Trophoblast cell (in vitro differentiated cells and primary cell): ENCODE data around the gene PABPN1.
"Not testable (repeated sequence)": the region's sequence is repeated elsewhere in the genome, so short reads cannot be mapped to it uniquely, and the experiment has no call there.

ENCODE experiments used
- DNase-seq, 2 donors: peaks; one replicate each; pipeline ENCODE4 v3.0.0-alpha.2; 2016
- H2AFZ ChIP-seq: 2 replicates; pipeline ENCODE4 v1.6.1; 2013; ENCODE audit warnings: low read length, moderate library complexity, mild to moderate bottlenecking; ENCODE audit not compliant: insufficient read depth, poor library complexity
- H2AK5ac ChIP-seq: 2 replicates; pipeline ENCODE4 v1.6.1; 2013; ENCODE audit warnings: mild to moderate bottlenecking, low read length
- H2BK120ac ChIP-seq: 2 replicates; pipeline ENCODE4 v1.6.1; 2013; ENCODE audit warnings: low read length, mild to moderate bottlenecking, moderate library complexity; ENCODE audit not compliant: insufficient read depth, poor library complexity
- H2BK12ac ChIP-seq: 2 replicates; pipeline ENCODE4 v1.6.1; 2013; ENCODE audit warnings: mild to moderate bottlenecking, low read length, moderate library complexity
- H2BK5ac ChIP-seq: 2 replicates; pipeline ENCODE4 v1.6.1; 2013; ENCODE audit warnings: low read length, low read depth, moderate library complexity, mild to moderate bottlenecking; ENCODE audit not compliant: poor library complexity
- H3K14ac ChIP-seq: 2 replicates; pipeline ENCODE4 v1.6.1; 2013; ENCODE audit warnings: mild to moderate bottlenecking, low read length
- H3K18ac ChIP-seq: 2 replicates; pipeline ENCODE4 v1.6.1; 2013; ENCODE audit warnings: mild to moderate bottlenecking, low read length
- H3K23ac ChIP-seq: 2 replicates; pipeline ENCODE4 v1.6.1; 2013; ENCODE audit warnings: low read length
- H3K27ac ChIP-seq: 2 replicates; pipeline ENCODE4 v1.5.1; 2013; ENCODE audit warnings: low read depth, mild to moderate bottlenecking, inconsistent platforms, low read length, moderate library complexity
- H3K27me3 ChIP-seq: 2 replicates; pipeline ENCODE4 v1.6.1; 2013; ENCODE audit warnings: inconsistent platforms, mild to moderate bottlenecking, low read length, moderate library complexity; ENCODE audit not compliant: insufficient read depth
- H3K36me3 ChIP-seq, 2 experiments: 1 replicate in 1 of 2; 2 replicates in 1 of 2; pipeline ENCODE4 v1.6.1; 2013; ENCODE audit warnings: low read length in 2 of 2, mild to moderate bottlenecking in 2 of 2, moderate library complexity in 1 of 2; ENCODE audit not compliant: insufficient read depth in 2 of 2, control insufficient read depth in 1 of 2
- H3K4ac ChIP-seq: 2 replicates; pipeline ENCODE4 v1.6.1; 2013; ENCODE audit warnings: low read depth, mild to moderate bottlenecking, low read length, moderate library complexity
- H3K4me1 ChIP-seq, 2 experiments: 1 replicate in 1 of 2; 2 replicates in 1 of 2; pipeline ENCODE4 v1.6.1; 2013; ENCODE audit warnings: low read length in 2 of 2, mild to moderate bottlenecking in 2 of 2, moderate library complexity in 1 of 2; ENCODE audit not compliant: insufficient read depth in 2 of 2, control insufficient read depth in 1 of 2
- H3K4me2 ChIP-seq: 2 replicates; pipeline ENCODE4 v1.6.1; 2013; ENCODE audit warnings: inconsistent platforms, mild to moderate bottlenecking, low read length, moderate library complexity
- H3K4me3 ChIP-seq: 2 replicates; pipeline ENCODE4 v1.5.1; 2013; ENCODE audit warnings: mild to moderate bottlenecking, low read depth, low read length, inconsistent platforms
- H3K79me1 ChIP-seq: one replicate; pipeline ENCODE4 v1.6.1; 2013; ENCODE audit warnings: low read length
- H3K79me2 ChIP-seq: 2 replicates; pipeline ENCODE4 v1.6.1; 2013; ENCODE audit warnings: low read length, mild to moderate bottlenecking; ENCODE audit not compliant: control insufficient read depth, insufficient read depth, poor library complexity
- H3K9ac ChIP-seq: 2 replicates; pipeline ENCODE4 v1.6.1; 2013; ENCODE audit warnings: mild to moderate bottlenecking, low read length
- H3K9me3 ChIP-seq: 2 replicates; pipeline ENCODE4 v1.6.1; 2013; ENCODE audit warnings: low read depth, mild to moderate bottlenecking, control low read depth, inconsistent platforms, low read length; ENCODE audit not compliant: insufficient read depth
- H4K12ac ChIP-seq: 2 replicates; pipeline ENCODE4 v1.6.1; 2013; ENCODE audit warnings: low read depth, mild to moderate bottlenecking, low read length, moderate library complexity
- H4K8ac ChIP-seq: 2 replicates; pipeline ENCODE4 v1.6.1; 2013; ENCODE audit warnings: low read depth, mild to moderate bottlenecking, low read length, moderate library complexity
- H4K91ac ChIP-seq: one replicate; pipeline ENCODE4 v1.6.1; 2013; ENCODE audit warnings: low read depth, mild to moderate bottlenecking, low read length, moderate library complexity
- WGBS: extraction: QIAGEN DNeasy Blood & Tissue Kit; methylation state at CpG from one replicate; pipeline ENCODE4 v1.1.7; 2013; ENCODE audit warnings: missing lambda C conversion rate; ENCODE audit not compliant: insufficient read length, insufficient coverage; ENCODE audit errors: extremely low coverage; 5-methylcytosine and 5-hydroxymethylcytosine counted together

The PABPN1 gene

GRCh38 chr14:23325746-23326145 lies 4.5 kb downstream of the PABPN1 start:
- not testable (repeated sequence) for H2BK120ac ChIP-seq, H3K79me2 ChIP-seq, H2AFZ ChIP-seq, H3K4me2 ChIP-seq, H4K91ac ChIP-seq, H4K12ac ChIP-seq, H3K9me3 ChIP-seq, H3K9ac ChIP-seq, H3K4me3 ChIP-seq, H3K4ac ChIP-seq, H2BK5ac ChIP-seq, H3K14ac ChIP-seq, H4K8ac ChIP-seq, H3K18ac ChIP-seq, H3K23ac ChIP-seq, H2BK12ac ChIP-seq, H3K27me3 ChIP-seq, H2AK5ac ChIP-seq, DNase-seq, H3K4me1 ChIP-seq, H3K27ac ChIP-seq
- no CpG with 5 or more reads among the region's 5 CpGs for WGBS
- peaks cover 18 to 28% of the 10 kb centered on the region in 2 experiments for H3K36me3 ChIP-seq
- H3K79me1 ChIP-seq, result peaks cover 13% of the 10 kb centered on the region

GRCh38 chr14:23326491-23327332 lies 5.5 kb downstream of the PABPN1 start:
- Histone ChIP-seq H3K79me1 (peaks cover 10% of the 10 kb centered on the region), H2BK120ac (no peak overlapping the region), H3K27me3 (no peaks in the 10 kb centered on the region), H4K12ac (no peak overlapping the region), H2AK5ac (no peak overlapping the region), H4K91ac (no peak overlapping the region), H3K4ac (no peak overlapping the region), H3K27ac (no peak overlapping the region), H3K36me3 (peaks cover 18 to 28% of the 10 kb centered on the region in 2 experiments), H3K9me3 (no peaks in the 10 kb centered on the region), H3K18ac (no peak overlapping the region), H4K8ac (no peak overlapping the region), H2AFZ (no peak overlapping the region), H3K9ac (no peak overlapping the region), H3K14ac (no peak overlapping the region), H2BK5ac (no peak overlapping the region), H3K4me2 (no peak overlapping the region), H3K4me1 (peaks cover 2 to 6% of the 10 kb centered on the region in 2 experiments), H3K23ac (no peak overlapping the region), H3K79me2 (peaks cover 6% of the 10 kb centered on the region), H2BK12ac (no peak overlapping the region), H3K4me3 (no peak overlapping the region)
- no peak for DNase-seq
- no CpG with 5 or more reads among the region's 13 CpGs for WGBS

- no CpG with 5 or more reads among the region's 4 CpGs for WGBS
These were observed 6.9 kb downstream of the PABPN1 start for GRCh38 chr14:23327947-23328744.

GRCh38 chr14:23335623-23336022 lies 14.4 kb downstream of the PABPN1 start:
- no CpG with 5 or more reads among the region's 5 CpGs for WGBS
- Histone ChIP-seq H3K4me1 (no peaks in the 10 kb centered on the region), H3K4ac (no peak overlapping the region), H2AK5ac (no peak overlapping the region), H2AFZ (no peak overlapping the region), H4K91ac (no peak overlapping the region), H3K79me2 (no peaks in the 10 kb centered on the region), H4K12ac (no peak overlapping the region), H2BK12ac (no peak overlapping the region), H3K79me1 (no peaks in the 10 kb centered on the region), H3K4me3 (no peak overlapping the region), H3K18ac (no peak overlapping the region), H3K4me2 (no peak overlapping the region), H3K9me3 (no peaks in the 10 kb centered on the region), H2BK5ac (no peak overlapping the region), H3K14ac (no peak overlapping the region), H2BK120ac (no peak overlapping the region), H3K27me3 (no peaks in the 10 kb centered on the region), H3K23ac (no peak overlapping the region), H3K27ac (no peak overlapping the region), H3K36me3 (no peaks in the 10 kb centered on the region), H4K8ac (no peak overlapping the region), H3K9ac (no peak overlapping the region)
- no peak for DNase-seq

More at GRCh38 chr14:23327947-23328744, 6.9 kb downstream of the PABPN1 start:
- no peak overlapping the region for H3K23ac ChIP-seq
- no peak overlapping the region for H3K27ac ChIP-seq
- H2BK5ac ChIP-seq, result no peak overlapping the region
- no peak overlapping the region for H3K9ac ChIP-seq
- H2AK5ac ChIP-seq, result no peak overlapping the region
- no peak overlapping the region for H3K4ac ChIP-seq
- H3K27me3 ChIP-seq, result no peaks in the 10 kb centered on the region
- no peaks in the 10 kb centered on the region for H3K79me1 ChIP-seq
- no peak overlapping the region for H2BK120ac ChIP-seq
- H2AFZ ChIP-seq, result no peak overlapping the region
- no peak overlapping the region for H4K12ac ChIP-seq
- no peak overlapping the region for H2BK12ac ChIP-seq
- no peak overlapping the region for H4K91ac ChIP-seq
- H3K4me3 ChIP-seq, result no peak overlapping the region
- H3K9me3 ChIP-seq, result no peaks in the 10 kb centered on the region
- no peak overlapping the region for H3K14ac ChIP-seq
- peaks cover 18 to 23% of the 10 kb centered on the region in 2 experiments for H3K36me3 ChIP-seq
- no peak overlapping the region for H3K18ac ChIP-seq
- H3K4me2 ChIP-seq, result no peak overlapping the region
- DNase-seq, result peak; percentile 42 to 87
- no peaks in the 10 kb centered on the region for H3K79me2 ChIP-seq
- H3K4me1 ChIP-seq, result peaks cover 0 to under 1% of the 10 kb centered on the region in 2 experiments
- H4K8ac ChIP-seq, result no peak overlapping the region
